H1 (cell line): Measurements from ENCODE around the gene SYTL2.

Experiments
- FOSL1 ChIP-seq: IDR thresholded peaks from 2 replicates; pipeline ENCODE4 v1.6.1; 2011; ENCODE audit warnings: mild to moderate bottlenecking, low read depth, low read length, moderate library complexity; ENCODE audit not compliant: insufficient read depth
- JUN ChIP-seq: IDR thresholded peaks from 2 replicates; pipeline ENCODE4 v1.6.1; 2011; ENCODE audit warnings: low read depth, mild to moderate bottlenecking, improper control_type of control experiment, low read length
- POLR2A ChIP-seq, 2 experiments: IDR thresholded peaks; 1 replicate in 1 of 2; 2 replicates in 1 of 2; pipeline ENCODE4 v1.6.1; 2011; ENCODE audit warnings: low read depth in 2 of 2, low read length in 2 of 2, mild to moderate bottlenecking in 2 of 2; ENCODE audit errors: control extremely low read depth in 1 of 2
- SUZ12 ChIP-seq: fragments of 200-600 bp; sonication (generic); IDR thresholded peaks from 2 replicates; pipeline ENCODE4 v1.6.1; 2012; ENCODE audit warnings: mild to moderate bottlenecking, inconsistent platforms, low read length, moderate library complexity, mixed read lengths
- TF ChIP-seq, protein P1 (sequence below), 3 experiments: IDR thresholded peaks; 1 replicate in 2 of 3; 2 replicates in 1 of 3; pipeline versions ENCODE4 v1.5.1 to v1.6.1; 2011; ENCODE audit warnings: low read length in 3 of 3, mild to moderate bottlenecking in 3 of 3, inconsistent platforms in 2 of 3, low read depth in 1 of 3, moderate library complexity in 1 of 3; ENCODE audit not compliant: insufficient read depth in 1 of 3; ENCODE audit errors: control extremely low read depth in 1 of 3

DNA sequence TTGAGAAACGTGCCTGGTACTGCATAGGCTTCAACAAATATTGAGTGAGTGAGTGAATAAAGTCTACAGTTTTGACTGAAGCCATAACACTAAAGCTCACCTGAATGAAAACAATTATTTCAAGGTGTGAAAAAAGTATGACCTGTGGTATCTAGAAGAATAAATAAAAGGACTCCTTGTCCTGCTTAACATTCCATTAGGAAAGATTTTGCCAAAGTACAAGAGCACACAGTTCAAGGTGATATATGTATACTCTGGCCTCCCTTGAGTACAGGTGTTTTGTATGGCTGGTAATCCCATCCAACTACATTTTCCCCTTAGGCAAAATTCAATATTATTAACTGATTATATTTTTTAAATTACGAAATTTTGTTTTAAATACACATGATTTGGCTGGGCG is 144.3 kb downstream of the SYTL2 start:
- TF ChIP-seq FOSL1 (no peak), JUN (no peak), POLR2A (IDR thresholded peaks at IDR 0.05; ENCODE audit: control extremely low read depth in 1 of 2, low read depth in 2 of 2, low read length in 2 of 2) (no peak), SUZ12 (no peak)
- TF ChIP-seq, protein P1, sequence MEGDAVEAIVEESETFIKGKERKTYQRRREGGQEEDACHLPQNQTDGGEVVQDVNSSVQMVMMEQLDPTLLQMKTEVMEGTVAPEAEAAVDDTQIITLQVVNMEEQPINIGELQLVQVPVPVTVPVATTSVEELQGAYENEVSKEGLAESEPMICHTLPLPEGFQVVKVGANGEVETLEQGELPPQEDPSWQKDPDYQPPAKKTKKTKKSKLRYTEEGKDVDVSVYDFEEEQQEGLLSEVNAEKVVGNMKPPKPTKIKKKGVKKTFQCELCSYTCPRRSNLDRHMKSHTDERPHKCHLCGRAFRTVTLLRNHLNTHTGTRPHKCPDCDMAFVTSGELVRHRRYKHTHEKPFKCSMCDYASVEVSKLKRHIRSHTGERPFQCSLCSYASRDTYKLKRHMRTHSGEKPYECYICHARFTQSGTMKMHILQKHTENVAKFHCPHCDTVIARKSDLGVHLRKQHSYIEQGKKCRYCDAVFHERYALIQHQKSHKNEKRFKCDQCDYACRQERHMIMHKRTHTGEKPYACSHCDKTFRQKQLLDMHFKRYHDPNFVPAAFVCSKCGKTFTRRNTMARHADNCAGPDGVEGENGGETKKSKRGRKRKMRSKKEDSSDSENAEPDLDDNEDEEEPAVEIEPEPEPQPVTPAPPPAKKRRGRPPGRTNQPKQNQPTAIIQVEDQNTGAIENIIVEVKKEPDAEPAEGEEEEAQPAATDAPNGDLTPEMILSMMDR (IDR thresholded peaks at IDR 0.05; ENCODE audit: control extremely low read depth in 1 of 3, insufficient read depth in 1 of 3, low read depth in 1 of 3, low read length in 3 of 3), result no peak
